ENCODE results near the gene SSTR1.
"Not testable (repeated sequence)": the region's sequence is repeated elsewhere in the genome, so short reads cannot be mapped to it uniquely, and the experiment has no call there.

The SSTR1 gene

DNA sequence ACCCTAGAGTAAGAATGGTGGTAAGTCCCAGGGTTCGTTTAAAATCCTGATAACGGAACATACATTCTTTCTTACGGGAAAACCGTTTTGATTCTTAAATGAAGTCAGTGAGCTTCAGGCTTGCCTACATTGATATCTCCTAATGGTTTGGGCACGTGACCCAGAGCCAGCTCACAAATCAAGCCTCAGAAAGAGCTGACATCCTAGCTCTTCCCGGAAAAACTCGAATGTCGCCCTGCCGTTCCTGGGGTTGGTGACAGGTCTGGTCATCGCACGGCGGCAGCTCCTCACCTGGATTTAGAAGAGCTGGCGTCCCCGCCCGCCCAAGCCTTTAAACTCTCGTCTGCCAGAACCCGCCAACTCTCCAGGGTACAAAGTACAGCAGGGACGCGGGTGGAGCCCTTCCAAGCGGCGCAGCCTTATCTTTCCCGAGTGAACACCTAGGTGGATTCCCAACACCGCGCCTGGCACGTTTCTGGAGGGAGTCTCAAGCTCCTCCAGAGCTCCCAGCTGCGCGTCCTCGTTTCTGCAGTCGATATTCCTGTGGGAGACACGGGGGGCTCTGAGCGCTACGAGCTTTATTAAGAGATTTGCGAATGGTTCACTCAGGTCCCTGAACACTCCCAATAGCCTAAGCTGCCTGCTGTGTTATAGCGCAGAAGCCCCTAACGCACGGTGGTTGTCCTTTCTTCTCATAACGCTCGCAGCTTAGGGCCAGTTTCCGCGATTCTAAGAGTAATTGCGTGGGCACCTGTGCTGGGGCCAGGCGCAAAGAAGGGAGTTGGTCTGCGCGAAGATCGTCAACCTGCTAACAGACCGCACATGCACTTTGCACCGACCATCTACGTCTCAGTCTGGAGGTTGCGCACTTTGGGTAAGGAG, at the start of gene SSTR1:
Gene SSTR1 (plus strand): TSS at position 169 of the 882 bp plus-strand sequence. CDS start 1,486 bp downstream, outside the sequence.
- no peak for DNase-seq (ENCODE audit: low read depth in 2 of 2)

GRCh38 chr14:38158468-38158867, 49.2 kb upstream of the SSTR1 start:
- no peak for DNase-seq (ENCODE audit: low read depth in 2 of 2)

DNA sequence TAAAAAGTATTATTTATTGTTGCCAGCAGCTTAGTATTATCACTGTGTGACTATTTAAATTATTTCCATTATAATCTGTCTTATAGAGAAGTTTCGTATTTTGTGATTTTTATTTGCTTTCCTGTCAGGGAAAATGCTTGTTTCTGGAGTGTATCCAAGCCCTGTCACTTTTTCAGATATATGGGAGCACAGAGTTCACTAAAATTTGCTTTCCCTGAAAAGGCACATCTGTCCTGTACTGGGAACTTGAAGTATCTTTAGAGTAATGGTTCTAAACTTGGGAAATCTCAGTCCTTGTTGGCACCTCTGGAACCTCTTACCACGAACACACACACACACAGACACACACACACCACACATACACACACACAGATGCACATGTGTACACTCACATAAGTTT, 39.3 kb upstream of the SSTR1 start:
- no peak for DNase-seq (ENCODE audit: low read depth in 2 of 2)

- DNase-seq (ENCODE audit: low read depth in 2 of 2), result no peak
These were observed 36.5 kb upstream of the SSTR1 start for GRCh38 chr14:38171197-38171596.

- DNase-seq (ENCODE audit: low read depth in 2 of 2), result no peak
These were observed 33.0 kb upstream of the SSTR1 start for GRCh38 chr14:38174711-38175110.

GRCh38 chr14:38175658-38176057, 32.0 kb upstream of the SSTR1 start:
- DNase-seq (ENCODE audit: low read depth in 2 of 2), result no peak

GRCh38 chr14:38176379-38176778, 31.3 kb upstream of the SSTR1 start:
- DNase-seq (ENCODE audit: low read depth in 2 of 2), result no peak

DNA sequence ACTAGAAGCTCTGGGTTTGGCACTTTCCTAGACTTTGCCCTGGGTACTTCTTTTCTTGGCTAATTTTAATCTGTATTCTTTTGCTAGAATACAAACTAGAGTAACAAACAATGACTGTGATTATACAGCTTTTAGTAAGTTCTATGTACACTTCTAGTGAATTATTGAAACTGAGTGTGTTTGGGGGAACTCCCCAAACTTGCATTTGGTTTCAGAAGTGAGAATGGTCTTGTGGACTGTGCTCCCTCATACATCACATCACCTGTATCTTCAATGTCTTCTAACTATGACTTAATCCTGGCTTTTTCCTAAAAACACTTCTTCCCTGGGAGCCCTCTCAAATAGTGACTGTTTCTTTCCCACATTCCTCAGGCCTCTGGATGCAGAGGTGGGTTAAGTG, 23.6 kb upstream of the SSTR1 start:
- DNase-seq (ENCODE audit: low read depth in 2 of 2), result no peak

- DNase-seq (ENCODE audit: low read depth in 2 of 2), result no peak
These were observed 22.0 kb upstream of the SSTR1 start for GRCh38 chr14:38185671-38186070.

DNA sequence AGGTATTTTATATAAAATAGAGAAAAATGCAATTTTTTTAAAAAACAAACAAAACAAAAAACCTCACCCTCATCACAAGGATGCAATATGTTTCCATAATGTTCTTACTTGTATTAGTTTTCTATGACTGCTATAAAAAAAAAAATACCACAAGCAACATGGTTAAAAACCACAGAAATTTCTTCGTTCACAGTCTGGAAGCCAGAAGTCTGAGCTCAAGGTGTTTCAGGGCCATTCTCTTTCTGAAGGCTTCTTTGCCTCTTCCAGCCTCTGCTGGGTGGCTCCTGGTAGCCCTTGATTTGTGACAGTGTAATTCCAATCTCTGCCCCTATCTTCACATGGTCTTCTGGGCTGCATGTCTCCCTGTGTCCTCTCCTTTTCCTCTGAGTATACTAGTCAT, 21.5 kb upstream of the SSTR1 start:
- no peak for DNase-seq (ENCODE audit: low read depth in 2 of 2)

- DNase-seq (ENCODE audit: low read depth in 2 of 2), result no peak
These were observed 20.2 kb upstream of the SSTR1 start for GRCh38 chr14:38187528-38187927.

- no peak for DNase-seq (ENCODE audit: low read depth in 2 of 2)
These were observed 17.6 kb upstream of the SSTR1 start for GRCh38 chr14:38189930-38190726.

DNA sequence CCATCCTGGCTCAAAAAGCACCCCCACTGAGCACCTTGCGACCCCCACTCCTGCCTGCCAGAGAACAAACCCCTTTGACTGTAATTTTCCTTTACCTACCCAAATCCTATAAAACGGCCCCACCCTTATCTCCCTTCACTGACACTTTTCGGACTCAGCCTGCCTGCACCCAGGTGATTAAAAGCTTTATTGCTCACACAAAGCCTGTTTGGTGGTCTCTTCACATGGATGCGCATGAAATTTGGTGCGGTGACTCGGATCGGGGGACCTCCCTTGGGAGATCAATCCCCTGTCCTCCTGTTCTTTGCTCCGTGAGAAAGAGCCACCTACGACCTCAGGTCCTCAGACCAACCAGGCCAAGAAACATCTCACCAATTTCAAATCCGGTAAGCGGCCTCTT, 16.9 kb upstream of the SSTR1 start:
- DNase-seq (ENCODE audit: low read depth in 2 of 2), result not testable (repeated sequence)

GRCh38 chr14:38191491-38191890, 16.2 kb upstream of the SSTR1 start:
- DNase-seq (ENCODE audit: low read depth in 2 of 2), result not testable (repeated sequence)

GRCh38 chr14:38197001-38197783, 10.5 kb upstream of the SSTR1 start:
- no peak for DNase-seq (ENCODE audit: low read depth in 2 of 2)

DNA sequence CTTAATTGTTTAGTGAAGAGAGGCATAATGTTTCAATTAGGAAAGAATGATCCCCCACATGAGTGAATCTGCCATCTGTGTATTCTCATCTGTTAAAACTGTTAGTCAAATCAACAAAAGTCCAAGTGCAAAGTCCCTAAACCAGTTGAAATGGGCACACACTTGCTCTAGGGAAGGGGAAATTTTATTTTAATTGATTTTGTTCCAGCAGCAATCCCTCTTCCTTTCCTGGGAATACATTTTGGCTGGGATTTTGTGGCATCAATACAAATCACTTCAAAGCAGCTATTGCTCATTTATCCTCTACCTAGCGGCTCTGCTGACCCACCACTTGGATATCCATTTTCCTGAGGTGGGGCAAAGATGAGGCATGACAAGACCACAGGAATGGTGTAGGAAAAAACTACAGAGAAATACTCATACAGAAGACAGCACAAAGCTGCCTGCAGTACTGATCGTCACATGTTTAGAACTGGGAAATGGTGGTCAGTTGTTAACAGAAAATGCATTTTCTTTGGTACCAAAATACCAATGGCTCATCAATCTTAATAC, 9.8 kb upstream of the SSTR1 start:
- no peak for DNase-seq (ENCODE audit: low read depth in 2 of 2)

DNA sequence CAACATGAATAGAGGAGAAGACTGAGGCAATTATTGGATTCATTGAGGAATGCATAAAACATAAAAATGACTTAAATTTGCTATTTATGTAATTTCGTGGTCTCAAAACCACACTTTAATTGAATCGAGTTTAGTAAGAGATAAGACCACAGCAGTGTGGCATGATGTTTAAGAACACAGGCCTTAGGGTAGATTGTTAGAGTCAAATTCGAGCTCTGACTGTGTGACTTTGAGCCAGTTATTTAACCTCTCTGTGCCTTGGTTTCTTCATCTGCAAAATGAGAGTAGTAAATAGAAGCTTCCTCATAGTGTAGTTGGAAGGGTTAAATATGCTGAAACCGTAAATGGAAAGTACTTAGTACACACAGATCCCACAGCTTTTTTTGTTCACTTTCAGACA, 9.3 kb upstream of the SSTR1 start:
- DNase-seq (ENCODE audit: low read depth in 2 of 2), result no peak

DNA sequence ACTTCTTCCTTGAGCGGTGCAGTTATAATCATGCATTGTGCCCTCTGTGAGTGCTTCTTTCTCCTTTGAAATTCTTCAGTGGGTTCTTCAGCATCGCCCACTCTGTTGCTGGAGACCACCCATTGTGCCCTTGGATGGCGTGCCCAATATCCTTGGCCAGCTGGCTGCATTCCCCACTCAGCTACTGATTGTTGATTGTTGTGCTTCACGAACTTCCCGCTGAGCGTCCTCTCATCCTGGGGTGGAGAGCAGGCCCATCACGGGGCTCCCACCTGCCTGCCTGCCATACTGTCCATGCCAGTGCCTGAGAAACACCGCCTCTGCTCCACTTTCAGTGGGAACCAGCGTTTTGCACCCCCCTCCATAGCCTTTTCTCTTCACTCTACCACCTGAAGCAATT, 8.6 kb upstream of the SSTR1 start:
- no peak for DNase-seq (ENCODE audit: low read depth in 2 of 2)

DNA sequence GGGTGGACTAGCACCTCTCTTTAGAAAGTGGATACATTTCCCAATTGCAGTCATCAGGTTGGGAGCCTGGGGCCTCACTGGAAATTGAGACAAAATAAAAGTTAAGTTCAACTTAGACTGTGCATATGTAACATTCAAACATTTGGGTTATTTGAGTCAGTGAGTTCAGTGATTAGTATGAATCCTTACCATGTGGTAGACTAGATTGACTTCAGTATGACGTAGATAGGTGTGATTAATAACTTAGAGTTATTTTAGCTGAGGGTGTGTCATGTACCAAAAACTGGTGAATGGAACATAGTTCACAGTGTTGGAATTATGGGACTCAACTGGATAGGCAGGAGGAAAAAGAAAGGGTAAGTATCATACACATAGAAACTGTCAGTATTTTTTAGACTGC, 8.0 kb upstream of the SSTR1 start:
- no peak for DNase-seq (ENCODE audit: low read depth in 2 of 2)

DNA sequence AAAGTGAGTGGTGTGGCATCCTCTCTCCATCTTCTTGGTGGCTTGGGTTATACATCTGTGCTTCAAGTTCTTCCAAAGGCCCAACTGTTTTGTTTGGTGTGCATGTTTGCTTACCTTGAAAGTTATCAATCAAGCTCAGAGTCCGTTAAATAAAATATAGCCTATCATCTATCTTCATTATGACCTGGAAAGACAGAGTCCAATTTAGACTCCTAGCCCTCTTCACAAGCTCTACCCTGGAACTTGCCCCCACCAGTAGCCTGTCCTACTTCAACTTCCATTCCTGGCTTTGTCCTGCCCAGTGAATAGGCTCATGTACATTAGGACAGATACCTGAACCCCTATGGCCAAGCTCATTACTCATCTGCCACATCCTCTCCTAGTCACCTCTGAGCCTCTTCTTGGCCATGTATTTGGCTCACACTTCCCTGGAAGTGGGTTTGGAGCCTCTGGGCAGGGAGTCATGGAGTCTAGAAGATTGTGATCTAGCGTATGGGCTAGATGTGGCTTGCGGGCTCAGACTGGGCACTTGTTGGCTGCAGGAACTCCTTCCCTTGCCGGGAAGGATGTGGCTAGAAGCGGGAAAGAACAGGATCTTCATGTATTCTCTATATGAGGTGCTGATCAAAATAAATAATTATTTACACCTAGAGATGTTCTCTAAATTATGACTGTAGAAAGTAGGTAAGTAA, 6.4 kb upstream of the SSTR1 start:
- no peak for DNase-seq (ENCODE audit: low read depth in 2 of 2)
